HUDEP-2 (cell line): ENCODE measurements around the gene MUTYH.
A peak's percentile ranks its signal among the peaks of the same experiment; 100 is the strongest.
"Not testable (repeated sequence)": the region's sequence is repeated elsewhere in the genome, so short reads cannot be mapped to it uniquely, and the experiment has no call there.

Experiments
- DNase-seq, 76 experiments: peaks; one replicate each; lab custom pipeline; 2025; ENCODE audit not compliant: unreplicated experiment in 76 of 76; lab: John Stamatoyannopoulos, UW

The MUTYH gene

GRCh38 chr1:45339789-45340558 lies at the start of gene MUTYH, which contains the start of gene TOE1:
Gene MUTYH, minus strand, starts transcription at chr1:45340440. Its CDS starts 5,935 bp downstream, at chr1:45334505.
Gene TOE1, plus strand, starts transcription at chr1:45340170. Its CDS starts 83 bp downstream, at chr1:45340253.
- DNase-seq = peak in 75 of 76 experiments; percentile 35 to 95 (median 89)

GRCh38 chr1:45386219-45386618 lies 46.0 kb upstream of the MUTYH start:
- no peak for DNase-seq

GRCh38 chr1:45385302-45385701 lies 45.1 kb upstream of the MUTYH start:
- DNase-seq = no peak

- DNase-seq = not testable (repeated sequence)
Observed at GRCh38 chr1:45384213-45384612, 44.0 kb upstream of the MUTYH start.

- no peak for DNase-seq
Observed at GRCh38 chr1:45383191-45383590, 43.0 kb upstream of the MUTYH start.

GRCh38 chr1:45381243-45381642 lies 41.0 kb upstream of the MUTYH start:
- DNase-seq = no peak

GRCh38 chr1:45380730-45381129 lies 40.5 kb upstream of the MUTYH start:
- DNase-seq = no peak

- DNase-seq = no peak
Observed at GRCh38 chr1:45380125-45380524, 39.9 kb upstream of the MUTYH start.

- no peak for DNase-seq
Observed at GRCh38 chr1:45379524-45379923, 39.3 kb upstream of the MUTYH start.

GRCh38 chr1:45378184-45378583 lies 37.9 kb upstream of the MUTYH start:
- DNase-seq = no peak

GRCh38 chr1:45375104-45376090 lies 35.2 kb upstream of the MUTYH start:
- peak in 3 of 76 experiments; percentile 5 to 19 (median 12) for DNase-seq

- no peak for DNase-seq
Observed at GRCh38 chr1:45373573-45373972, 33.3 kb upstream of the MUTYH start.

- no peak for DNase-seq
Observed at GRCh38 chr1:45370575-45370974, 30.3 kb upstream of the MUTYH start.

- DNase-seq = no peak
Observed at GRCh38 chr1:45365051-45365450, 24.8 kb upstream of the MUTYH start.

- DNase-seq = no peak
Observed at GRCh38 chr1:45364294-45364693, 24.1 kb upstream of the MUTYH start.

GRCh38 chr1:45360981-45361380 lies 20.7 kb upstream of the MUTYH start:
- DNase-seq = not testable (repeated sequence)

- DNase-seq = peak in 44 of 76 experiments; percentile 2 to 57 (median 18)
Observed at GRCh38 chr1:45359882-45360513, 19.8 kb upstream of the MUTYH start.

GRCh38 chr1:45356186-45356585 lies 15.9 kb upstream of the MUTYH start:
- DNase-seq = no peak

GRCh38 chr1:45355683-45356082 lies 15.4 kb upstream of the MUTYH start:
- DNase-seq = no peak

- DNase-seq = no peak
Observed at GRCh38 chr1:45354838-45355237, 14.6 kb upstream of the MUTYH start.

- DNase-seq = no peak
Observed at GRCh38 chr1:45353685-45354084, 13.4 kb upstream of the MUTYH start.
